Glutamatergic neuron (in vitro differentiated cells): ENCODE measurements around the gene TENT4A. TPM values are rescaled to one million over a fixed set of nuclear protein-coding genes. Genes with fewer than 3 reads are reported as not detected.

ENCODE experiments used
- DNase-seq: peaks from one replicate; pipeline ENCODE4 v3.0.0; 2022
- H3K27ac Mint-ChIP-seq: one replicate; pipeline ENCODE4 v1.8.0; 2020; ENCODE audit warnings: mild to moderate bottlenecking, mixed read lengths, inconsistent platforms; ENCODE audit not compliant: unreplicated experiment
- H3K27me3 Mint-ChIP-seq: one replicate; pipeline ENCODE4 v1.8.0; 2020; ENCODE audit warnings: mild to moderate bottlenecking, moderate library complexity, mixed read lengths, inconsistent platforms; ENCODE audit not compliant: unreplicated experiment
- H3K36me3 Mint-ChIP-seq: one replicate; pipeline ENCODE4 v1.8.0; 2020; ENCODE audit warnings: mild to moderate bottlenecking, mixed read lengths, inconsistent platforms; ENCODE audit not compliant: unreplicated experiment
- H3K4me1 Mint-ChIP-seq: one replicate; pipeline ENCODE4 v1.8.0; 2020; ENCODE audit warnings: mild to moderate bottlenecking, low read depth, mixed read lengths, inconsistent platforms; ENCODE audit not compliant: unreplicated experiment
- H3K4me3 Mint-ChIP-seq: one replicate; pipeline ENCODE4 v1.8.0; 2020; ENCODE audit warnings: mild to moderate bottlenecking, mixed read lengths, inconsistent platforms; ENCODE audit not compliant: unreplicated experiment
- H3K9me3 Mint-ChIP-seq: one replicate; pipeline ENCODE4 v1.8.0; 2020; ENCODE audit warnings: mild to moderate bottlenecking, moderate library complexity, mixed read lengths, inconsistent platforms; ENCODE audit not compliant: unreplicated experiment
- CTCF ChIP-seq: fragments of 200-600 bp; sonication (generic); IDR thresholded peaks from one replicate; pipeline ENCODE4 v1.5.0; 2021; ENCODE audit not compliant: partially characterized antibody, unreplicated experiment
- total RNA-seq: library from RNA; stranded (reverse); fragmentation: NEBNext Ultra II Directional; extraction: Animal tissue kit (Norgen Biotek cat#: 25700); gene quantifications from one replicate; pipeline ENCODE4 v1.2.1, GENCODE V29; 2021; ENCODE audit not compliant: unreplicated experiment

Gene TENT4A
- total RNA-seq, 1 donor from 2014 or later: 23.7 TPM

DNA sequence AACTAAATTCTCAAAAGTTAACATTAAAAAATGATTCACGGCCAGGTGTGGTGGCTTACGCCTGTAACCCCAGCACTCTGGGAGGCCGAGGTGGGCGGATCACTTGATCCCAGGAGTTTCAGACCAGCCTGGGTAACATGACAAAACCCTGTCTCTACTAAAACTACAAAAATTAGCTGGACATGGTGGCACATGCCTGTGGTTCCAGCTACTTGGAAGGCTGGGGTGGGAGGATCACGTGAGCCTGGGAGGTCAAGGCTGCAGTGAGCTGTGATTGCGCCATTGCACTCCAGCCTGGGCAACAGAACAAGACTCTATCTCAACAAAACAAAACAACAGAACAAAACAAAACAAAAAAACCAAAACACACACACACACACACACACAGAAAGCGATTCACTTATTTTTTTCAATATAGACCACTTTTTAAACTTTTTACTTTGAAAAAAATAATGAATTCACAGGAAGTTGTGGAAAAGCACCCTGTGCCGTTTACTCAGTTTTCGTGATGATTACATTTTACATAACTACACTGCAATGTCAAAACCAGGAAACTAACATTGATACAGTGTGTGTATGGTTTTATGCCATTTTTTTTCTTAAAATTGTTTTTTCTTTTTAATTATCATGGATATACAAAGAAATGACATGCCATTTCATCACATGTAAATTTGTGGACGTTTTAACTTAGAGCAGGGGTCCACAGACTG lies 73.7 kb downstream of the TENT4A start:
- Mint-ChIP-seq H3K4me1 (peaks cover 6% of the 10 kb centered on the region), H3K4me3 (no peak overlapping the region), H3K27ac (no peak overlapping the region), H3K36me3 (no peaks in the 10 kb centered on the region), H3K27me3 (no peaks in the 10 kb centered on the region), H3K9me3 (no peaks in the 10 kb centered on the region)
- DNase-seq: no peak
- TF ChIP-seq CTCF: no peak

- Mint-ChIP-seq H3K27me3 (no peaks in the 10 kb centered on the region), H3K36me3 (no peaks in the 10 kb centered on the region), H3K4me3 (no peak overlapping the region), H3K9me3 (no peaks in the 10 kb centered on the region), H3K4me1 (peaks cover 6% of the 10 kb centered on the region), H3K27ac (no peak overlapping the region)
- no peak for DNase-seq
- TF ChIP-seq CTCF: no peak
Measured at GRCh38 chr5:6787941-6788340, 74.7 kb downstream of the TENT4A start.

DNA sequence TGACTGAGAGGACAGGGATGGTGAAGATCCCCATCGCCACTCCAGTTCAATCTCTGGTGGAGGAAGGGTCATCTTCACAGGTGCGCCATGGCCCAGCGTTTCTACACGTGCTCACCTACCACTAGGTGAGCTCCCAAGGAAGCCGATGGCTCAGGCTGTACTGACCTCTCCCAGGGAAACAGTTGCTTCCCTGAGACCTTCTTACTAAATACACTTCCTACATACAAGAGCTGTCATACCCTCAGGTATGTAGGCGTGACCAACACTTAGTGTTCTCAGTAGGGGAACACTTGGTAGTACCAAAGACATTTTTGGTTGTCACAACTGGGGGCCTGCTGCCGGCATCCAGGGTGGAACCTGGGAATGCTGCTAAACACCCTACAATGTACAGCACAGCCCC lies 75.2 kb downstream of the TENT4A start:
- H3K4me3 Mint-ChIP-seq: no peak overlapping the region
- peaks cover 6% of the 10 kb centered on the region for H3K4me1 Mint-ChIP-seq
- no peak overlapping the region for H3K27ac Mint-ChIP-seq
- H3K9me3 Mint-ChIP-seq: no peaks in the 10 kb centered on the region
- TF ChIP-seq CTCF: no peak
- H3K27me3 Mint-ChIP-seq: no peaks in the 10 kb centered on the region
- no peak for DNase-seq
- H3K36me3 Mint-ChIP-seq: no peaks in the 10 kb centered on the region

DNA sequence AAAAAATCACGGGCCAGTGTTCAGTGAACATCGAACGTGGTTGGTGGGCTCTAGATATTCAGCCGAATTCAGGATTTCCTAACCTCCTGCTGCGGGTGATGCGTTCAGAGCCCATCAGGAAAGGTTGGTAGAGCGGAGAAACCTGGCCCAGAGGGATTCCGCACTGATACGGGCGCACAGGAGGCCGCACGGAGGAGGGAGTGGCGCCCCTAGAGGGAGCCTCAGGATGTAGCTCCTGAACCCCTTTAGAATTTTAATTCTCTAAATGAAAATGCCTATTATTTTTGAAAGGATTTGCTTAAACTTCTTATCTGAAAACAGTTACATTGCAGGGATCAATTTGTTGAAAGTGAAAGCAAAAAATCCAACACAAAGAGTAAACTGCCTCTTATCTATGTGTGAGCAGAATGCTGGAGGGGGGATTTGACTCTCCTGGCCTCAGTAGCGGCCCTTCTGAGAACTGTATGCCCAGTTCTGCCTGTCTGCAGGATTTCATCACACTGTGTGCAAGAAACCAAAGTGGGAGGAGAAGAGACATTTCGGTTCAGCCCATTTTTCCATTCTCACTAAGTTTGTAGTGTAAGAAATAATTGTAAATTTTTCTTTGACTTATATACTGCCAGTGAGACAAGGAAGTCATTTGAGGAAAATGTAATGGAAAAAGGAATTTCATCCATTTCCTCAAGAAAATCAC lies 75.9 kb downstream of the TENT4A start:
- DNase-seq: no peak
- H3K27ac Mint-ChIP-seq: no peak overlapping the region
- H3K27me3 Mint-ChIP-seq: no peaks in the 10 kb centered on the region
- H3K4me1 Mint-ChIP-seq: peaks cover 6% of the 10 kb centered on the region
- no peaks in the 10 kb centered on the region for H3K9me3 Mint-ChIP-seq
- TF ChIP-seq CTCF: no peak
- H3K4me3 Mint-ChIP-seq: no peak overlapping the region
- H3K36me3 Mint-ChIP-seq: no peaks in the 10 kb centered on the region

- H3K4me3 Mint-ChIP-seq: no peak overlapping the region
Measured at GRCh38 chr5:6790346-6790865, 77.2 kb downstream of the TENT4A start.

More at GRCh38 chr5:6790346-6790865, 77.2 kb downstream of the TENT4A start:
- Mint-ChIP-seq H3K4me1 (peaks cover 4% of the 10 kb centered on the region), H3K9me3 (no peaks in the 10 kb centered on the region), H3K27me3 (no peaks in the 10 kb centered on the region), H3K36me3 (no peaks in the 10 kb centered on the region), H3K27ac (no peak overlapping the region)
- DNase-seq: no peak
- no peak for TF ChIP-seq CTCF
